HG03520 (cell line): Measurements from ENCODE around the gene MAPK8IP1.

Source experiments
- ATAC-seq: cut with Tn5 transposase; IDR thresholded peaks from one replicate; pipeline ENCODE4 v1.9.1; 2021; ENCODE audit warnings: mild to moderate bottlenecking, moderate library complexity; ENCODE audit not compliant: unreplicated experiment

The MAPK8IP1 gene

DNA sequence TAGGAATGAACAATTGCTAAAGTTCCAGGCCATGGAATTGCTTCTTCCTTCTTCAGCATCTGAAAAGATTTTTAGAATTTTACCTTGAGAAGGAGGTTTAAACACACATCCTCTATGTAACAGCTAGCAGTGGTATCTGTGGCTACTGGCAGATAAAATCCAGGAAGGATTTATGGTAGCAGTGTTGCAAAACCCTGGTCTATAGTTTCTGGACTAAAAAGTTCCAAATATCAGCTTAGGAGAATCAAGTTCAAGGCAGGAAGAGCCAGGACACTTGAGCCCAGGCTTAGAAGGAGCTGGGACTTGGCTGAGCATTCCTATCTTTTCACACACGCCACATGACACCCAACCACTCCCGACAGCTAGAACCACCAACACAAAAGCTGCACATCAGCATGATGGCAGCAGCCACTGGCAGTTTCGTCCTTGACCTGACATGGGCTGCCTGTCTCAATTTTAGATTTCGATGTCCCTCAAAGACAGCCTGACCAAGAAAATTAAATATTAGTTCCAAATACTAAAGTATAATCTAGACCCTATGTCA lies 51.1 kb downstream of the MAPK8IP1 start:
- no peak for ATAC-seq

DNA sequence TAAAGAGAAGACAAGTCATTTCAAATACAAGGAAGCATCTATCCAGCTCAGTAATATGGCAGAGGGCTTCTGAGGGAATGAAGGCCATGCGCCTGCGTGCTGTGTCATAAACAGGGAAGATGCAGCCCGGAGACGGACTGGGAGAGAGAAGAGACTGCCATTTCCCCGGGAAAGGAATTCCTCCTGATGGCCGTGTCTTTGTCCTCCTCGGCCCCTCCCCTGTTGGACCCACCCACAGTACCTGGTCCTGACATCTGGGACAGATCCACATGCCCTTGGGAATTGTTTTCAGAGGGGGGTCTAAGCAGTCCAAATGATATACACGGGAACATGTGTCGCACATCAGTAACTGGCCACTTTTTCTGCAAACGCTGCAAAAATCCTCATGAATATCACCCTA lies 52.5 kb downstream of the MAPK8IP1 start:
- ATAC-seq: no peak

DNA sequence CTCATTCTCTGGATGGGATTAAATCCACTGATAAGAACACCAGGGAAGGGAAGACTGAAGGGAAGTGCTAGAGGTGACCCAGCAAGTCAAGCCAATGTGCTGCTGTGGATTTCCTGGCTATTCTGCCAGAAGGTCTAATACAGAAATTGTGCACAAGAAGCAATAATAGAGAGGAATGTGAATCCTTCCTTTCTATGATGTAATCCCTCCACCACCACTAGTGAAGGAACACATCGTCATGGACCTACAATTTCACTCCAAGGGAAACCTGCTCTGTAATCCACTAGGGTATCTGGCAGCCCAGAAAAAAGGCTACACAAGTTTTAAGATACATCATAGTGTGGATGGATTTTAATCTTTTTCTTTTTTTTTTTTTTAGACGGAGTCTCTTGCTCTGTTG lies 54.4 kb downstream of the MAPK8IP1 start:
- no peak for ATAC-seq

DNA sequence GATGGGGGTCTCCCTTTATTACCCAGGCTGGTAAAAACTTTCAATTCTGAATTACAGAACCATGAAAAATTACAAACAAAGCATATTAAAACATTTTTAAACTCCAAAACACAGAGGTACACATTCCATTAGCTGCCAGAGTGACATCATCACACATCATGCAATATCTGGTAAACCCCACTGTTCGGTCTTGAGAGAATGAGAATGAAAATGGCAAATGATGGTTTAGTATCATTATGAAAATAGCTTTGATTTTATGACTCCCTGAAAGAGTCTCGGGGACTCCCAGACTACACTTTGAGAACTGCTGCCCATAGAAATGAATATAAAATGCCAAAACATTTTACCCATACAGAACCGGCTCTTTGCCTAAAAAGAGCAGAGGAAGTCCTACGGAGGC lies 55.8 kb downstream of the MAPK8IP1 start:
- no peak for ATAC-seq

DNA sequence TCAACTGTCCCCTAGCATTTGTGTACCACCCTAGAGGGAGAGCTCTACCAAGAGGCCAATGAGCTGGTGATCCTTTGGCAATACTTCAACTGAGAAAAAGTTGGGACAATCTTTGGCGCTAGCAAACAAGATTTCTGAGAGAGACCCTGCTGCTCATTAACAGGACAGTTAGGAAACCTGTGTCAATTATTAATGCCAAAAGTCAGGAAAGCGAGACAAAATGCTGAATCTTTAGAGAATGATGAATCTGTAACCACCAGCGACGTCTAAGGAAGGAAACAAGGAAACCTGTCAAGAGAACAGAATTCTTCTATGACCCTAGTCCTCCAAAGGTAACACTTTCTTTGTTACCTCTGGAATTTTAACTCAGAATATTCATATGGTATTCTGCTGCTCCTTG lies 56.9 kb downstream of the MAPK8IP1 start:
- no peak for ATAC-seq

DNA sequence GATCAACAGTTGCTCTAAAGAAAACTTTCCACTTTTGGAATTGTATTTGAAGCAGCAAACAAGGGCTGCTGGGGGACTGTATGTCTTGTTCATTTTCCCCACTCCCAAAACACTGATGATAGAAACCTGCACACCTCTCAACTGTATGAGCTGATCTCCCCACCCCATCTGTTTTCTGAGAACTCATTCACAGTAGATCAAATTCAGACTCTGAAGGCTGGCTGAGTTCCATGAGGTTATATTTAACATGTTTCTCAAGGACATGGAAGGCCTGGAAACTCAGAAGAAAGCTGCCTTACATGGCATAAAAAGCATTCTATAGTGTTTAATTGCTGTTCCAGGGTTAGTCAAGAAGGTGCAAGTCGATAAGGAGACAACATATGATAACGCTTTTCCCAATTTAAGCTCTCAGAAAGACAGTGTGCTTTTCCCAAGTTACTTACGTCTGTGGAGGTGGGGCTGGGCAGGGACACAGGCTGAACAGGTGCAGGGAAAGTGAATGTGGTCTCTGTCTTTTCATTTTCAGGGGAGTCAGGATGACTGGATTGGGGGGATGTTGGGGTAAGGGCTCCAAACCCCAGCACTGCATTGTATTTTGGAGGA lies 60.0 kb downstream of the MAPK8IP1 start:
- no peak for ATAC-seq

DNA sequence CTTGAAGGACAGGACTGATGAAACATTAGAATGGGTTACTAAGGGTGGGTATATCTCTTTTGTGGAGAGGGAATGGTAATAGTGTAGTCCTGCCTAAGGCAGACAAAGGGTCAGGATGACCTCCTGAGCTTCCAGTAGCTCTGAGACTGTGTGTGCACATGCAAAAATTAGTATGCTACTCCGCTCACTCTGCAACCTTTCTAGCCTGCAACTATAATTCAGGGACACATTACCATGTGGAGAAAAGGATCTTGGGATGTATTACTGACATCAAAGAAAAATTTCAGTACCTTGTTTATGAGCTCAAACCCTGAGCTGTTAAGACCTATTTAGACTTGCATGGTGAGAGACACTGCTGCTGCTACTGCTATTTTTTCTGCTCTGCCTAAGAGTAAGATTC lies 62.4 kb downstream of the MAPK8IP1 start:
- no peak for ATAC-seq

DNA sequence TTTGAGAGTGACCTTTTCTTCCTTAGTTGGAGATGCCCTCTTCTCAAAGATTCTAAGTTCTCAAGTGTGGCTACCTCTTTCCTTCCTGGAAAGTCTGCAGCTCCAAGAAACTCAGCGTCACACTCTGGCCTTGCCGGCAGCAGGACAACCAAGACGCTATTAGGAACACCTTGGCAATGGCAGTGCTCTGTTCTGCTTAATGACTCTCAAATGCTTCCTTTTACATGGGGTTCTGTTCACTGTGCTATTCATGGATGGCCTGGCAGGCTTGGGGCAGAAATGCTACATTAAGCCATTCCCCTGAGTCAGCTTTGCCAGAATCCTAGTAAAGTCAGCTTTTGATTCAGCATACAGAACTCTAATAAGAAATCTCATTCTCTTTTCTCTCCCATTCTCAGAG lies 62.9 kb downstream of the MAPK8IP1 start:
- ATAC-seq: no peak

DNA sequence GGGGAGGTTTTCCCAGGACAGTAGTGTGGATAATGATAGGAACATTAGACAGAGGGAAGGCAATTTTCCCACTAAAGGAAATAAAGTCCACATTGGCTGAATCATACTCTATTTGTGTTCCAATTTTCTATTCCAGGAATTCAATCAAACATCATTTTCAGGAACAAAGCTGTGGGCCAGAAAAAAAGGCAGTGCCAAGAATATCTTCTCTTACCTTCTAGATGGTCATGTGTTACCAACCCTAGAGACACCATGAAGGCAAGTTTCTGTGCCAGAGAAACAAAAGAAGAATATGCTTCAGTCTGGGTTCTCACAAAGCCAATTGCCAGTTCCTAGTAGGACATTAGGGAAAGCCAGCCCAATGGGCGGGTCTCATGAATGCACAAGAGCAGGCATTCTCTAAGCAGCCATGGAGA lies 64.5 kb downstream of the MAPK8IP1 start:
- ATAC-seq: no peak
